ENCODE results near the gene WDR72. TPM values are rescaled to one million over a fixed set of nuclear protein-coding genes. Genes with fewer than 3 reads are reported as not detected.

The WDR72 gene
- total and polyA plus RNA-seq, 2 experiments from 2014 or later, result 0.99 to 1.9 TPM

- TF ChIP-seq, protein P1, sequence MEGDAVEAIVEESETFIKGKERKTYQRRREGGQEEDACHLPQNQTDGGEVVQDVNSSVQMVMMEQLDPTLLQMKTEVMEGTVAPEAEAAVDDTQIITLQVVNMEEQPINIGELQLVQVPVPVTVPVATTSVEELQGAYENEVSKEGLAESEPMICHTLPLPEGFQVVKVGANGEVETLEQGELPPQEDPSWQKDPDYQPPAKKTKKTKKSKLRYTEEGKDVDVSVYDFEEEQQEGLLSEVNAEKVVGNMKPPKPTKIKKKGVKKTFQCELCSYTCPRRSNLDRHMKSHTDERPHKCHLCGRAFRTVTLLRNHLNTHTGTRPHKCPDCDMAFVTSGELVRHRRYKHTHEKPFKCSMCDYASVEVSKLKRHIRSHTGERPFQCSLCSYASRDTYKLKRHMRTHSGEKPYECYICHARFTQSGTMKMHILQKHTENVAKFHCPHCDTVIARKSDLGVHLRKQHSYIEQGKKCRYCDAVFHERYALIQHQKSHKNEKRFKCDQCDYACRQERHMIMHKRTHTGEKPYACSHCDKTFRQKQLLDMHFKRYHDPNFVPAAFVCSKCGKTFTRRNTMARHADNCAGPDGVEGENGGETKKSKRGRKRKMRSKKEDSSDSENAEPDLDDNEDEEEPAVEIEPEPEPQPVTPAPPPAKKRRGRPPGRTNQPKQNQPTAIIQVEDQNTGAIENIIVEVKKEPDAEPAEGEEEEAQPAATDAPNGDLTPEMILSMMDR (conservative IDR thresholded peaks at IDR 0.05; ENCODE audit: low read depth in 2 of 2), result no peak
These were observed 38.0 kb downstream of the WDR72 start (continued) for GRCh38 chr15:53721334-53722087.

DNA sequence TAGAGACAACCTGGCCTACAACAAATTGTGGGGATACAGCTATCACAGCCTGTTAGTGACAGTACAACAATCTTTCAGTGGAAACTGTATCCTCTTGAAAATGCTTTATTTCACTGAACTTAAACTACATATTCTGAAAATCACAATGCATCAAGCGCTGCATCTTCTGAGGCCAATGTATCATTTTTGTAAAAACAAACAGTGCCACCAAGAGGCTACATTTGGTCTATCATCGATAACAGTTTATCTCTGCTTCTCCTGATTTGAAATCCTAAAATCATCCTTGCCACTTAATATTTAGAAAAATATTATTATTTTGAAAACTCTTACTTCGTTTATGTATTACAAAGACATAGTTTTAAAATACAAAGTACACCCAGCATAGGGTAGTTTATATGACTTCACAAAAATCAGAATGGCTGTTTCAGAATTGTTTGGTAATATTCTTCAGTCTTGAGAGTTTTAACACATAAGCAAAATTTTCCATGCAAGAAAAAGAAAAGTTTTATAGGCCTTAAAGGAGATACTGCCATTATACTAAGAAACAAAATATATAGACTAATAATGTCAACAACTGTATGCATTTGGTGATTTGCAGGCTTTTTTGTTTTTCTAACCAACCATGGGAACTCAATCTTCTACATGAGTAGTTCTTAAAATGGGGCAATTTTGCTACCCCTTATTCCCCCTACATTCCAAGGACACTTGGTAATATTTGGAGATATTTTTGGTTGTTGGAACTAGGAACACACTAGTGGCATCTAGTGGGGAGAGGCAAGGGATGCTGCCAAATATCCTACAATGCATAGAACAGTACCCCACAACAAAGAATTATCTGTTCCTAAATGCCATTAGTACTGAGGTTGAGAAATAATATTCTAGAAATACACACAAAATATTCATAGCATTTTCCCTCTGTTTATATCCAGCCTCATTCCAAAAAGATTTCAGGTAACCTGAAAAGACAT, 42.3 kb downstream of the WDR72 start:
- TF ChIP-seq EZH2phosphoT487 (IDR thresholded peaks at IDR 0.05; ENCODE audit: unreplicated experiment), result no peak
- TF ChIP-seq, protein P1 (conservative IDR thresholded peaks at IDR 0.05; ENCODE audit: low read depth in 2 of 2), result peak; percentile 43 to 47
- Mint-ChIP-seq H3K9me3 (no peaks in the 10 kb centered on the region), H3K27me3 (ENCODE audit: insufficient read depth, low read depth, poor library complexity) (no peaks in the 10 kb centered on the region), H3K27ac (no peak overlapping the region), H3K4me1 (no peaks in the 10 kb centered on the region), H3K36me3 (ENCODE audit: low read depth) (no peaks in the 10 kb centered on the region), H3K4me3 (no peak overlapping the region)
- Histone ChIP-seq H3K27ac (ENCODE audit: low read depth) (no peak overlapping the region), H3K79me2 (replicated peaks; ENCODE audit: insufficient read depth) (no peaks in the 10 kb centered on the region), H3K27me3 (ENCODE audit: insufficient read depth) (no peaks in the 10 kb centered on the region), H3K4me1 (ENCODE audit: insufficient read depth) (no peaks in the 10 kb centered on the region), H3K4me3 (no peak overlapping the region), H2AFZ (no peak overlapping the region), H3K9me2 (ENCODE audit: insufficient read depth) (no peaks in the 10 kb centered on the region), H3K4me2 (no peak overlapping the region), H3K36me3 (ENCODE audit: insufficient read depth) (no peaks in the 10 kb centered on the region), H3F3A (replicated peaks; ENCODE audit: low read depth) (no peaks in the 10 kb centered on the region), H4K20me1 (replicated peaks; ENCODE audit: insufficient read depth) (no peaks in the 10 kb centered on the region)
- DNase-seq (ENCODE audit: low spot score), result peak; percentile 21
- ATAC-seq, result peak; percentile 41; the same call in 2 of the 3 replicates

DNA sequence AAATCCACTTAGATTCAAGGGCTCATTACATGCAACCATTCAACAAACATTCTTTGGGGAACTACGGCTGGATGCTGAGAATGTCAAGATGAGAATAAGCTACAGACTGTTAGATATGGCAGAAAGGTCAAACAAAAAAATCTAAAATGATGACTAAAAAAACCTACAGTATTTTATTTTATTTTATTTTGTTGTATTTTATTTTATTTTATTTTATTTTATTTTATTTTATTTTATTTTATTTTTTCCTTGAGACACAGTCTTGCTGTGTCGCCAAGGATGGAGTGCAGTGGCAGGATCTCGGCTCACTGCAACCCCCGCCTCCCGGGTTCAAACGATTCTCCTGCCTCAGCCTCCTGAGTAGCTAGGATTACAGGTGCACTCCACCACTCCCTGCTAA, 46.2 kb downstream of the WDR72 start:
- no peak overlapping the region for H2AFZ ChIP-seq
- H3K4me1 ChIP-seq (ENCODE audit: insufficient read depth), result no peaks in the 10 kb centered on the region
- no peaks in the 10 kb centered on the region for H3K36me3 ChIP-seq (ENCODE audit: insufficient read depth)
- no peaks in the 10 kb centered on the region for H3K9me2 ChIP-seq (ENCODE audit: insufficient read depth)
- H3K79me2 ChIP-seq (replicated peaks; ENCODE audit: insufficient read depth), result no peaks in the 10 kb centered on the region
- no peaks in the 10 kb centered on the region for H3F3A ChIP-seq (replicated peaks; ENCODE audit: low read depth)
- H3K27ac ChIP-seq (ENCODE audit: low read depth), result no peak overlapping the region
- no peaks in the 10 kb centered on the region for H3K27me3 ChIP-seq (ENCODE audit: insufficient read depth)
- ATAC-seq, result no peak
- Mint-ChIP-seq H3K4me3 (no peak overlapping the region), H3K27ac (no peak overlapping the region), H3K9me3 (no peaks in the 10 kb centered on the region), H3K27me3 (ENCODE audit: insufficient read depth, low read depth, poor library complexity) (no peaks in the 10 kb centered on the region), H3K36me3 (ENCODE audit: low read depth) (no peaks in the 10 kb centered on the region), H3K4me1 (no peaks in the 10 kb centered on the region)
- no peak overlapping the region for H3K4me3 ChIP-seq
- DNase-seq (ENCODE audit: low spot score), result no peak
- H3K4me2 ChIP-seq, result no peak overlapping the region
- no peaks in the 10 kb centered on the region for H4K20me1 ChIP-seq (replicated peaks; ENCODE audit: insufficient read depth)
- TF ChIP-seq, protein P1 (conservative IDR thresholded peaks at IDR 0.05; ENCODE audit: low read depth in 2 of 2), result no peak
- TF ChIP-seq EZH2 (IDR thresholded peaks at IDR 0.05; ENCODE audit: low read depth, unreplicated experiment) (no peak), JUNB (IDR thresholded peaks at IDR 0.05; ENCODE audit: unreplicated experiment) (no peak)

All from GM23338 (cell line).